ENCODE measurements around the gene POR. TPM values are rescaled to one million over a fixed set of nuclear protein-coding genes. Genes with fewer than 3 reads are reported as not detected.

Gene POR
- total and polyA plus RNA-seq, 2 of the 13 experiments (the other 11 are each of a cell fraction or from before 2014, with no cell fraction given): 145 to 266 TPM

DNA sequence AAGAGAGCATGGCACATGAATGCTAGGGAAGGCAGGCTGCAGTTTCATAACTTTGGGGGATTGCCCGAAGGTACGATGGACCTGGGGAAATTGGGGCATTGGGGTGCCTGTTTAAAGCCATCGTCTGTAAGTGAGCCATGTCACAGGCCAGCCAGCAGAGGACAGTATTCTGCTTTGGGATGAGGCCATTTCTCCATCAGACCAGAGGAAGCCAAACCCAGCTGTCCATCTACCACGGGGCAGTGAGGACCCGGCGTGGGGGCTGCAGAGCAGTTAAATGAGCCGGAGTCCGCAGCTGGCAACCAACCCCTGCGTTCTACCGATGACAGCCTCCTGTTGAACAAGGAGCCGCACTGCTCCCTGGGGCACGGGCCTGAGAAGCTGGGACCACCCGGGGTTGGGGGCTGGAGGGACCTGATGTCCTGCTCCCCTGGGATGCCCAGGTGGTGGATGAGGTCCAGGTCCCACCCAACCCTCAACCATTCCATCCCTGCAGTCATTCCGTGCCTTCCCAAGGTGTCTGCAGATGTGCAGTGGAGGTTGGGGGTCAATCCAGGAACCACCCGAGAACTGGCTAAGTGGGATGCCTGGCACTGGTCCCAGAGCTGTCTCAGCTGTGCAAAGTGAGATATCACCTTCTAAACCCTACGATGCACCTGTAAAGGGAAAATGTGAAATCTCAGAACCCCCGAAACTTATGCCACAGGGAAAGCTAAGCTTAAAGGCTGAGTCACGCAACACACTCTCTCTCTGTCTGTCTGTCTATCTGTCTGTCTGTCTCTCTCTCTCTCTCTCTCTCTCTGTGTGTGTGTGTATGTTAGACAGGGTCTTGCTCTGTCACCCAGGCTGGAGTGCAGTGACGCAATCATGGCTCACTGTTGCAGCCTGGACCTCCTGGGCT is 48.2 kb upstream of the POR start (continued):
- TF ChIP-seq, protein P1, sequence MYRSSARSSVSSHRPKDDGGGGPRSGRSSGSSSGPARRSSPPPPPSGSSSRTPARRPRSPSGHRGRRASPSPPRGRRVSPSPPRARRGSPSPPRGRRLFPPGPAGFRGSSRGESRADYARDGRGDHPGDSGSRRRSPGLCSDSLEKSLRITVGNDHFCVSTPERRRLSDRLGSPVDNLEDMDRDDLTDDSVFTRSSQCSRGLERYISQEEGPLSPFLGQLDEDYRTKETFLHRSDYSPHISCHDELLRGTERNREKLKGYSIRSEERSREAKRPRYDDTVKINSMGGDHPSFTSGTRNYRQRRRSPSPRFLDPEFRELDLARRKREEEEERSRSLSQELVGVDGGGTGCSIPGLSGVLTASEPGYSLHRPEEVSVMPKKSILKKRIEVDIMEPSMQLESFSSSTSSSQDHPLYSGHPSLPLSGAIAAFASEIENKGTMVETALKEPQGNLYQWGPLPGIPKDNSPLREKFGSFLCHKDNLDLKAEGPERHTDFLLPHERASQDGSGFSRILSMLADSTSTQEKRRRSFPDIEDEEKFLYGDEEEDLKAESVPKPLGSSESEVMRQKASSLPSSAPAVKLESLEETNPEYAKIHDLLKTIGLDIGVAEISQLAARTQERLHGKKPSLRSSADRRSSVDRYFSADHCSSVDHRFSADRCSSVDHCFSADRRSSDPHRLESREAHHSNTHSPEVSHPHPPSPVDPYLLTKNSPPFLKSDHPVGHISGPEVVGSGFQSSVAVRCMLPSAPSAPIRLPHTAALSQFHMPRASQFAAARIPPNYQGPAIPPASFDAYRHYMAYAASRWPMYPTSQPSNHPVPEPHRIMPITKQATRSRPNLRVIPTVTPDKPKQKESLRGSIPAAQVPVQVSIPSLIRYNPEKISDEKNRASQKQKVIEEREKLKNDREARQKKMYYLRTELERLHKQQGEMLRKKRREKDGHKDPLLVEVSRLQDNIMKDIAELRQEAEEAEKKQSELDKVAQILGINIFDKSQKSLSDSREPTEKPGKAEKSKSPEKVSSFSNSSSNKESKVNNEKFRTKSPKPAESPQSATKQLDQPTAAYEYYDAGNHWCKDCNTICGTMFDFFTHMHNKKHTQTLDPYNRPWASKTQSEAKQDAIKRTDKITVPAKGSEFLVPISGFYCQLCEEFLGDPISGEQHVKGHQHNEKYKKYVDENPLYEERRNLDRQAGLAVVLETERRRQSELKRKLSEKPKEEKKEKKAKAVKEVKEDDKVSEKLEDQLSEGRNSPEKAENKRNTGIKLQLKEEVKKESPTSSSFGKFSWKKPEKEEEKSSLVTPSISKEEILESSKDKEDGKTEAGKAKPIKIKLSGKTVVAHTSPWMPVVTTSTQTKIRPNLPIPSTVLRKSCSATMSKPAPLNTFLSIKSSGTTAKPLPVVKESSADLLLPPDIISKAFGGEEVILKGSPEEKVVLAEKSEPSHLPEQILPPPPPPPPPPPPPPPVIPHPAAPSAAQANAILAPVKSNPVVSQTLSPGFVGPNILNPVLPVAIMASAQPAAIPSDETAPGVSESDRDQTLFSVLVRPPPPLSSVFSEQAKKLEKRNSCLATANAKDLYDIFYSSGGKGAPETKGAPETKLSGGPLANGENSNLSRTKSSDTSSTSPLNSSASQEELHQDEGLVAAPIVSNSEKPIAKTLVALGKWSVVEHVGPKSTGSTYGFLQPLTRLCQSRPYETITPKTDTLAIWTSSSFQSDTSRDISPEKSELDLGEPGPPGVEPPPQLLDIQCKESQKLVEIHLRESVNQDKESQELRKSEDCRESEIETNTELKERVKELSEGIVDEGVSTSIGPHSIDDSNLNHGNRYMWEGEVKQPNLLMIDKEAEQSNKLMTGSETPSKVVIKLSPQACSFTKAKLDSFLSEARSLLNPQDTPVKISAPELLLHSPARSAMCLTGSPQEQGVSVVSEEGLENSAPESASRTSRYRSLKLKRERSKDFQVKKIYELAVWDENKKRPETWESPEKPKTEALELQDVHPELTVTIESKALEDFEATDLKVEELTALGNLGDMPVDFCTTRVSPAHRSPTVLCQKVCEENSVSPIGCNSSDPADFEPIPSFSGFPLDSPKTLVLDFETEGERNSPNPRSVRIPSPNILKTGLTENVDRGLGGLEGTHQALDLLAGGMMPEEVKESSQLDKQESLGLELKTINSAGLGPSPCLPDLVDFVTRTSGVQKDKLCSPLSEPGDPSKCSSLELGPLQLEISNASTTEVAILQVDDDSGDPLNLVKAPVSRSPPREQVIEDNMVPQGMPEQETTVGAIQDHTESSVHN (CRISPR knock-in tag; IDR thresholded peaks at IDR 0.05): no peak
- TF ChIP-seq RXRB (CRISPR knock-in tag; IDR thresholded peaks at IDR 0.05; ENCODE audit: borderline replicate concordance): peak; percentile 39; the same call in 1 of the 2 replicates
- TF ChIP-seq NFIC (IDR thresholded peaks at IDR 0.05; ENCODE audit: low read length): no peak
- TF ChIP-seq, protein P2, sequence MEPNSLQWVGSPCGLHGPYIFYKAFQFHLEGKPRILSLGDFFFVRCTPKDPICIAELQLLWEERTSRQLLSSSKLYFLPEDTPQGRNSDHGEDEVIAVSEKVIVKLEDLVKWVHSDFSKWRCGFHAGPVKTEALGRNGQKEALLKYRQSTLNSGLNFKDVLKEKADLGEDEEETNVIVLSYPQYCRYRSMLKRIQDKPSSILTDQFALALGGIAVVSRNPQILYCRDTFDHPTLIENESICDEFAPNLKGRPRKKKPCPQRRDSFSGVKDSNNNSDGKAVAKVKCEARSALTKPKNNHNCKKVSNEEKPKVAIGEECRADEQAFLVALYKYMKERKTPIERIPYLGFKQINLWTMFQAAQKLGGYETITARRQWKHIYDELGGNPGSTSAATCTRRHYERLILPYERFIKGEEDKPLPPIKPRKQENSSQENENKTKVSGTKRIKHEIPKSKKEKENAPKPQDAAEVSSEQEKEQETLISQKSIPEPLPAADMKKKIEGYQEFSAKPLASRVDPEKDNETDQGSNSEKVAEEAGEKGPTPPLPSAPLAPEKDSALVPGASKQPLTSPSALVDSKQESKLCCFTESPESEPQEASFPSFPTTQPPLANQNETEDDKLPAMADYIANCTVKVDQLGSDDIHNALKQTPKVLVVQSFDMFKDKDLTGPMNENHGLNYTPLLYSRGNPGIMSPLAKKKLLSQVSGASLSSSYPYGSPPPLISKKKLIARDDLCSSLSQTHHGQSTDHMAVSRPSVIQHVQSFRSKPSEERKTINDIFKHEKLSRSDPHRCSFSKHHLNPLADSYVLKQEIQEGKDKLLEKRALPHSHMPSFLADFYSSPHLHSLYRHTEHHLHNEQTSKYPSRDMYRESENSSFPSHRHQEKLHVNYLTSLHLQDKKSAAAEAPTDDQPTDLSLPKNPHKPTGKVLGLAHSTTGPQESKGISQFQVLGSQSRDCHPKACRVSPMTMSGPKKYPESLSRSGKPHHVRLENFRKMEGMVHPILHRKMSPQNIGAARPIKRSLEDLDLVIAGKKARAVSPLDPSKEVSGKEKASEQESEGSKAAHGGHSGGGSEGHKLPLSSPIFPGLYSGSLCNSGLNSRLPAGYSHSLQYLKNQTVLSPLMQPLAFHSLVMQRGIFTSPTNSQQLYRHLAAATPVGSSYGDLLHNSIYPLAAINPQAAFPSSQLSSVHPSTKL (CRISPR knock-in tag; IDR thresholded peaks at IDR 0.05): peak; percentile 38; the same call in 1 of the 2 replicates
- TF ChIP-seq, protein P3, sequence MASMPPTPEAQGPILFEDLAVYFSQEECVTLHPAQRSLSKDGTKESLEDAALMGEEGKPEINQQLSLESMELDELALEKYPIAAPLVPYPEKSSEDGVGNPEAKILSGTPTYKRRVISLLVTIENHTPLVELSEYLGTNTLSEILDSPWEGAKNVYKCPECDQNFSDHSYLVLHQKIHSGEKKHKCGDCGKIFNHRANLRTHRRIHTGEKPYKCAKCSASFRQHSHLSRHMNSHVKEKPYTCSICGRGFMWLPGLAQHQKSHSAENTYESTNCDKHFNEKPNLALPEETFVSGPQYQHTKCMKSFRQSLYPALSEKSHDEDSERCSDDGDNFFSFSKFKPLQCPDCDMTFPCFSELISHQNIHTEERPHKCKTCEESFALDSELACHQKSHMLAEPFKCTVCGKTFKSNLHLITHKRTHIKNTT (CRISPR knock-in tag; IDR thresholded peaks at IDR 0.05): no peak
- peak; percentile 66 for TF ChIP-seq YY1 (IDR thresholded peaks at IDR 0.05; ENCODE audit: insufficient read depth, insufficient replicate concordance, low read depth, low read length)
- no peak for TF ChIP-seq SRF (IDR thresholded peaks at IDR 0.05; ENCODE audit: low read depth, low read length)
- TF ChIP-seq ZFX (CRISPR knock-in tag; IDR thresholded peaks at IDR 0.05; ENCODE audit: low read depth): peak; percentile 26
- TF ChIP-seq ARID2 (CRISPR knock-in tag; IDR thresholded peaks at IDR 0.05; ENCODE audit: borderline replicate concordance): no peak
- no peak for TF ChIP-seq SNAPC2 (CRISPR knock-in tag; IDR thresholded peaks at IDR 0.05)
- TF ChIP-seq ZKSCAN5 (CRISPR knock-in tag; IDR thresholded peaks at IDR 0.05): no peak
- TF ChIP-seq ZNF326 (CRISPR knock-in tag; IDR thresholded peaks at IDR 0.05; ENCODE audit: borderline replicate concordance): no peak
- TF ChIP-seq MXI1 (IDR thresholded peaks at IDR 0.05; ENCODE audit: borderline replicate concordance, low read depth, low read length): peak; percentile 34; the same call in 1 of the 3 replicates
